Breast epithelium (tissue), 4 donors: ENCODE results near the gene ZMIZ2. TPM values are rescaled to one million over a fixed set of nuclear protein-coding genes. Genes with fewer than 3 reads are reported as not detected.
"Not testable (repeated sequence)": the region's sequence is repeated elsewhere in the genome, so short reads cannot be mapped to it uniquely, and the experiment has no call there.

ENCODE experiments used
- DNase-seq, 2 donors: peaks; one replicate each; pipeline ENCODE4 v3.0.0-alpha.2; 2019; ENCODE audit warnings: low spot score in 2 of 2
- H3K27ac ChIP-seq, 2 donors: fragments of 200-600 bp; sonication (generic) in 1 of 2; one replicate each; pipeline ENCODE4 v1.5.1; 2016 to 2019; ENCODE audit warnings: mild to moderate bottlenecking in 1 of 2
- H3K27me3 ChIP-seq, 2 donors: fragments of 200-600 bp; sonication (generic) in 1 of 2; one replicate each; pipeline versions ENCODE4 v1.5.1 to v1.6.0; 2017 to 2019; ENCODE audit warnings: control low read depth in 1 of 2, mild to moderate bottlenecking in 1 of 2
- H3K36me3 ChIP-seq: fragments of 200-600 bp; one replicate; pipeline ENCODE4 v1.5.1; 2019
- H3K4me1 ChIP-seq, 2 donors: fragments of 200-600 bp; sonication (generic); one replicate each; pipeline ENCODE4 v1.5.1; 2016 to 2019; ENCODE audit warnings: control low read depth in 1 of 2
- H3K4me3 ChIP-seq, 3 donors: fragments of 200-600 bp; sonication (generic); 1 replicate in 2 of 3; 2 replicates in 1 of 3; pipeline ENCODE4 v1.5.1; 2016 to 2019; ENCODE audit warnings: mild to moderate bottlenecking in 3 of 3, moderate library complexity in 2 of 3
- H3K9me3 ChIP-seq, 2 donors: fragments of 200-600 bp; sonication (generic) in 1 of 2; one replicate each; pipeline ENCODE4 v1.5.1; 2016 to 2019; ENCODE audit warnings: control low read depth in 1 of 2
- POLR2A ChIP-seq: fragments of 450-650 bp; IDR thresholded peaks from one replicate; pipeline ENCODE4 v1.6.1; 2016; ENCODE audit warnings: antibody characterized with exemption, mild to moderate bottlenecking, moderate library complexity
- POLR2AphosphoS5 ChIP-seq, 3 donors: sonication (generic); formaldehyde crosslinking; IDR thresholded peaks; one replicate each; pipeline ENCODE4 v1.6.1; 2017; ENCODE audit warnings: antibody characterized with exemption in 3 of 3
- intact Hi-C: fragments of 100-400 bp; cut with DNase I; formaldehyde crosslinking; loops from one replicate; pipeline ENCODE4 v1.15.1; 2023; ENCODE audit warnings: low total_unique reads
- total RNA-seq, 3 donors: library from RNA; depleted of rRNA; stranded (reverse); fragments of >200 nt; gene quantifications; one replicate each; pipeline ENCODE4 v1.1.0, GENCODE V29; 2016
- TF ChIP-seq, protein P1 (sequence below), 3 donors: fragments of 450-650 bp; IDR thresholded peaks; one replicate each; pipeline ENCODE4 v1.5.1; 2016 to 2017; ENCODE audit warnings: antibody characterized with exemption in 3 of 3, mild to moderate bottlenecking in 3 of 3, moderate library complexity in 3 of 3

ZMIZ2 gene
- total RNA-seq, 3 donors from 2014 or later, result 12.5 to 30.1 (median 23.6) TPM

DNA sequence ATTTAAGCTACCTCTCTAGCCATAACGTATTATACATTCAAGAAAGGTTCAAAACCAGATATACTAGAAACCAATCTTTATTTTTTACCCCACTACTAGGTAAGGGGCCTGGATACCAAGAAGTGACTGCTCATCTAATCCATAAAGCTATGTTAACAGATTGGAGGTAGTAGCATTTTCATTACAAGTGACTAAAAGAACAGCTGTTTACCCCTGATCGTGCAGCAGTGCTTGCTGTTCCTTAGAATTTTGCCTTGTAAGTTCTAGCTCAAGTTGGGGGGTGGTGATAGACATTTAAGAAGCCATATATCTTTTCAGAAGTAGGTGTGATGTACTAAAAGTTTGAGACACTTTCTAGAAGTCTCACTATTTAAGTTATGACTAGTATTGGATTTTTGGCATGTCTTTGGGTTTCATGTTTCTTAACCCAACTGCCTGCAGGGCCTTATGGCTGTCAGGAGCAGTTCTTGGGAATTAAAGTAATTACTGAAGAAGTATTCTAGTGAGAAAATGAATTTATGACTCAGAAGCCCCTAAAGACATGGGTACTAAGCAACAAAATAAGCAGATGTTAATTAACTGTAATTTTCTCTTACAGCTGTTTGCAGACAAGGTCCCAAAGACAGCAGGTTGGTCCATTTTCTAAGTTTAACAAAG, 50.1 kb downstream of the ZMIZ2 start:
- no peak for DNase-seq
- Histone ChIP-seq H3K4me3 (peak overlapping the region in 2 of 3 donors; percentile 66 to 83), H3K27me3 (no peaks in the 10 kb centered on the region), H3K36me3 (no peaks in the 10 kb centered on the region), H3K4me1 (peaks cover 3 to 8% of the 10 kb centered on the region in 2 donors), H3K27ac (peak overlapping the region; percentile 45 to 98), H3K9me3 (no peaks in the 10 kb centered on the region)
- intact Hi-C loops, result no loop called here
- TF ChIP-seq POLR2A, result no peak
- TF ChIP-seq POLR2AphosphoS5 (IDR thresholded peaks at IDR 0.05), result no peak
- TF ChIP-seq, protein P1, sequence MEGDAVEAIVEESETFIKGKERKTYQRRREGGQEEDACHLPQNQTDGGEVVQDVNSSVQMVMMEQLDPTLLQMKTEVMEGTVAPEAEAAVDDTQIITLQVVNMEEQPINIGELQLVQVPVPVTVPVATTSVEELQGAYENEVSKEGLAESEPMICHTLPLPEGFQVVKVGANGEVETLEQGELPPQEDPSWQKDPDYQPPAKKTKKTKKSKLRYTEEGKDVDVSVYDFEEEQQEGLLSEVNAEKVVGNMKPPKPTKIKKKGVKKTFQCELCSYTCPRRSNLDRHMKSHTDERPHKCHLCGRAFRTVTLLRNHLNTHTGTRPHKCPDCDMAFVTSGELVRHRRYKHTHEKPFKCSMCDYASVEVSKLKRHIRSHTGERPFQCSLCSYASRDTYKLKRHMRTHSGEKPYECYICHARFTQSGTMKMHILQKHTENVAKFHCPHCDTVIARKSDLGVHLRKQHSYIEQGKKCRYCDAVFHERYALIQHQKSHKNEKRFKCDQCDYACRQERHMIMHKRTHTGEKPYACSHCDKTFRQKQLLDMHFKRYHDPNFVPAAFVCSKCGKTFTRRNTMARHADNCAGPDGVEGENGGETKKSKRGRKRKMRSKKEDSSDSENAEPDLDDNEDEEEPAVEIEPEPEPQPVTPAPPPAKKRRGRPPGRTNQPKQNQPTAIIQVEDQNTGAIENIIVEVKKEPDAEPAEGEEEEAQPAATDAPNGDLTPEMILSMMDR (IDR thresholded peaks at IDR 0.05), result no peak

DNA sequence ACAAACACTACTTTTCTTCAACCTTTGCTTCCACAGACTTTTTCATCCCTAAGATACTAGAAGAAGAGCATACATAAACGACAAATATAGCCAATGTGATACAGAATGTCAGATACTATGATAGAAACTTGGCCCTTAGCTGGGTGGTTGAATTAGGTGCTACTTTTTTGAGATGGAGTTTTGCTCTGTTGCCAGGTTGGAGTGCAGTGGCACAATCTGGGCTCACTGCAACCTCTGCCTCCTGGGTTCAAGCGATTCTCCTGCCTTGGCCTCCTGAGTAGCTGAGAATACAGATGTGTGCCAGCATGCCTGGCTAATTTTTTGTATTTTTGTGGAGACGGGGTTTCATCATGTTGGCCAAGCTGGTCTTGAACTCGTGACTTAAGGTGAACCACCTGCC, 51.3 kb downstream of the ZMIZ2 start:
- H3K4me1 ChIP-seq, result peaks cover 3 to 8% of the 10 kb centered on the region in 2 donors
- TF ChIP-seq POLR2A (no peak), POLR2AphosphoS5 (IDR thresholded peaks at IDR 0.05) (no peak)
- TF ChIP-seq, protein P1 (IDR thresholded peaks at IDR 0.05), result no peak
- no peaks in the 10 kb centered on the region for H3K9me3 ChIP-seq
- no peaks in the 10 kb centered on the region for H3K36me3 ChIP-seq
- no peak for DNase-seq
- no peak overlapping the region for H3K27ac ChIP-seq
- intact Hi-C loops, result no loop called here
- H3K27me3 ChIP-seq, result no peaks in the 10 kb centered on the region
- H3K4me3 ChIP-seq, result no peak overlapping the region

DNA sequence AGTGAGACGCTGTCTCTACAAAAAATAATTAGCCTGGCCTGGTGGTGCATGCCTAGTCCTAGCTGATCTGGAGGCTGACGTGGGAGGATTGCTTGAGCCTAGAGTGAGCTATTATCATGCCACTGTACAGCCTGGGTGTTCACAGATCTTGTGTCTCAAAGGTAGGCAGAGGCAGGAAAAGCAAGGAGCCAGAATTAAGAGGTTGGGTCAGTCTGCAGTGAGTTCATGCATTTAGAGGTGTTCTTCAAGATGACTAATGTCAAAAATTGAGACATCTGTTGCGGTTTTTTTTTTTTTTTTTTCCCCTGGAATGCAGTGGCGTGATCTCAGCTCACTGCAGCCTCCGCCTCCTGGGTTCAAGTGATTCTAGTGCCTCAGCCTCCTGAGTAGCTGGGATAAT, 53.2 kb downstream of the ZMIZ2 start:
- TF ChIP-seq, protein P1 (IDR thresholded peaks at IDR 0.05), result no peak
- TF ChIP-seq POLR2A (no peak), POLR2AphosphoS5 (IDR thresholded peaks at IDR 0.05) (no peak)
- no peak overlapping the region for H3K4me3 ChIP-seq
- H3K27ac ChIP-seq, result no peak overlapping the region
- peaks cover 3 to 8% of the 10 kb centered on the region in 2 donors for H3K4me1 ChIP-seq
- no peak for DNase-seq
- no peaks in the 10 kb centered on the region for H3K9me3 ChIP-seq
- H3K36me3 ChIP-seq, result no peaks in the 10 kb centered on the region
- intact Hi-C loops, result no loop called here
- no peaks in the 10 kb centered on the region for H3K27me3 ChIP-seq

DNA sequence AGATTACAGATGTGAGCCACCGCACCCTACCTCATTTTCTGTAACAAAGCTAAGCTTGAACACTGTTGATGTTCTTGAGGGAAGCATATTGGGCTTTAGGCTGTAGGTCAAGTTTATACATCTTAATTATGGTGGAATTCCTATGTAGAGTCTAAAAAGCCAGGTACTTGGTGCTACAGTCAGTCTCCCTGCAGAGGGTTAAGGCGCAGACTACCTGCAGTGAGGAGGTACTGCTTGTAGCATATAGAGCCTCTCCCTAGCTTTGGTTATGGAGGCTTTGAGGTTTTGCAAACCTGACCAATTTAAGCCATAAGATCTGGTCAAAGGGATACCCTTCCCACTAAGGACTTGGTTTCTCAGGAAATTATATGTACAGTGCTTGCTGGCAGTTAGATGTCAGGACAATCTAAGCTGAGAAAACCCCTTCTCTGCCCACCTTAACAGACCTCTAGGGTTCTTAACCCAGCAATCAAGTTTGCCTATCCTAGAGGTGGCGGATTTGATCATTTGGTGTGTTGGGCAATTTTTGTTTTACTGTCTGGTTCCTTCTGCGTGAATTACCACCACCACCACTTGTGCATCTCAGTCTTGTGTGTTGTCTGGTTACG, 53.9 kb downstream of the ZMIZ2 start:
- Histone ChIP-seq H3K27ac (no peak overlapping the region), H3K4me1 (peaks cover 3 to 8% of the 10 kb centered on the region in 2 donors), H3K9me3 (no peaks in the 10 kb centered on the region), H3K4me3 (no peak overlapping the region), H3K27me3 (no peaks in the 10 kb centered on the region), H3K36me3 (no peaks in the 10 kb centered on the region)
- TF ChIP-seq POLR2AphosphoS5 (IDR thresholded peaks at IDR 0.05) (no peak), POLR2A (no peak)
- TF ChIP-seq, protein P1 (IDR thresholded peaks at IDR 0.05), result no peak
- no peak for DNase-seq
- intact Hi-C loops, result no loop called here

DNA sequence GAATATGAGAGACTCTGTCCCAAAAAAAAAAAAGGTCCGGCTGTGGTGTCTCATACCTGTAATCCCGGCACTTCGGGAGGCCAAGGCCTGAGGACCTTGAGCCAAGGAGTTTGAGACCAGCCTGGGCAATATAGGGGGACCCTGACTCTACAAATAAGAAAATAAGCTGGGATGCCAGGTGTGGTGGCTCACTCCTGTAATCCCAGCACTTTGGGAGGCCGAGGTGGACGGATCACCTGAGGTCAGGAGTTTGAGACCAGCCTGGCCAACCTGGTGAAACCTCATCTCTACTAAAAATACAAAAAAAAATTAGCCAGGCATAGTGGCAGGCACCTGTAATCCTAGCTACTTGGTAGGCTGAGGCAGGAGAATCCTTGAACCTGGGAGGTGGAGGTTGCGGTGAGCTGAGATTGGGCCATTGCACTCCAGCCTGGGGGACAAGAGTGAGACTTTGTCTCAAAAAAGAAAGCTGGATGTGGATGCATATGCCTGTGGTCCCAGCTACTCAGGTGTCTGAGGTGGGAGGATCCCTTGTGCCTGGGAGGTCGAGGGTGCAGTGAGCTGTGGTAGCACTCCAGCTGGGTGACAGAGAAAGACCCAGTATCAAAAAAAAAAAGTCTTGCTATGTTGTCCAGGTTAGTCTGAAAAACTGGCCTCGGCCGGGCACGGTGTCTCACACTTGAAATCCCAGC, 55.3 kb downstream of the ZMIZ2 start:
- H3K4me3 ChIP-seq, H3K4me1 ChIP-seq, H3K27me3 ChIP-seq, intact Hi-C loops, DNase-seq, H3K27ac ChIP-seq, H3K9me3 ChIP-seq, H3K36me3 ChIP-seq: not testable (repeated sequence)
